GM21381 (cell line): ENCODE measurements around the gene GALNT7.
"Not testable (repeated sequence)": the region's sequence is repeated elsewhere in the genome, so short reads cannot be mapped to it uniquely, and the experiment has no call there.

Experiments used
- ATAC-seq: cut with Tn5 transposase; IDR thresholded peaks from one replicate; pipeline ENCODE4 v1.9.1; 2021; ENCODE audit warnings: mild to moderate bottlenecking, moderate library complexity; ENCODE audit not compliant: unreplicated experiment

GALNT7 gene

GRCh38 chr4:173192375-173193162 lies 24.0 kb downstream of the GALNT7 start:
- no peak for ATAC-seq

GRCh38 chr4:173194157-173194556 lies 25.5 kb downstream of the GALNT7 start:
- no peak for ATAC-seq

- no peak for ATAC-seq
These were observed 26.5 kb downstream of the GALNT7 start for GRCh38 chr4:173195109-173195508.

GRCh38 chr4:173199553-173199952 lies 30.9 kb downstream of the GALNT7 start:
- no peak for ATAC-seq

- ATAC-seq = no peak
These were observed 31.7 kb downstream of the GALNT7 start for GRCh38 chr4:173200103-173200884.

GRCh38 chr4:173202395-173202794 lies 33.8 kb downstream of the GALNT7 start:
- ATAC-seq = no peak

GRCh38 chr4:173205656-173206055 lies 37.0 kb downstream of the GALNT7 start:
- no peak for ATAC-seq

GRCh38 chr4:173208420-173208819 lies 39.8 kb downstream of the GALNT7 start:
- ATAC-seq = no peak

GRCh38 chr4:173211222-173211621 lies 42.6 kb downstream of the GALNT7 start:
- no peak for ATAC-seq

GRCh38 chr4:173211838-173212237 lies 43.2 kb downstream of the GALNT7 start:
- no peak for ATAC-seq

GRCh38 chr4:173212379-173212778 lies 43.8 kb downstream of the GALNT7 start:
- ATAC-seq = no peak

- ATAC-seq = no peak
These were observed 44.7 kb downstream of the GALNT7 start for GRCh38 chr4:173213296-173213695.

GRCh38 chr4:173214231-173214630 lies 45.6 kb downstream of the GALNT7 start:
- no peak for ATAC-seq

- ATAC-seq = no peak
These were observed 46.0 kb downstream of the GALNT7 start for GRCh38 chr4:173214661-173215060.

GRCh38 chr4:173217075-173217474 lies 48.5 kb downstream of the GALNT7 start:
- ATAC-seq = no peak

- ATAC-seq = no peak
These were observed 49.1 kb downstream of the GALNT7 start for GRCh38 chr4:173217727-173218126.

GRCh38 chr4:173218411-173219125 lies 50.0 kb downstream of the GALNT7 start:
- no peak for ATAC-seq

- ATAC-seq = not testable (repeated sequence)
These were observed 50.5 kb downstream of the GALNT7 start for GRCh38 chr4:173219126-173219437.

GRCh38 chr4:173223743-173224142 lies 55.1 kb downstream of the GALNT7 start:
- no peak for ATAC-seq

- no peak for ATAC-seq
These were observed 57.8 kb downstream of the GALNT7 start for GRCh38 chr4:173226401-173226888.

GRCh38 chr4:173227756-173228155 lies 59.1 kb downstream of the GALNT7 start:
- ATAC-seq = no peak

- ATAC-seq = no peak
These were observed 61.5 kb downstream of the GALNT7 start for GRCh38 chr4:173230062-173230461.
